H1 (cell line): ENCODE measurements around the gene MBD4. TPM values are rescaled to one million over a fixed set of nuclear protein-coding genes. Genes with fewer than 3 reads are reported as not detected.

ENCODE experiments used
- CREB1 ChIP-seq: IDR thresholded peaks from 2 replicates; pipeline ENCODE4 v1.6.1; 2012; ENCODE audit warnings: inconsistent platforms
- KDM1A ChIP-seq: fragments of 200-600, 300-600 bp; sonication (generic); IDR thresholded peaks from 2 replicates; pipeline ENCODE4 v1.7.1; 2016; ENCODE audit warnings: mild to moderate bottlenecking, low read length, borderline replicate concordance
- YY1 ChIP-seq: IDR thresholded peaks from 2 replicates; pipeline ENCODE4 v1.6.1; 2011; ENCODE audit warnings: low read depth, mild to moderate bottlenecking, low read length
- polyA plus RNA-seq, 7 experiments: library from polyadenylated mRNA; depleted of rRNA in 3 of 7; stranded (reverse) in 5 of 7; unstranded in 2 of 7; fragments of >200 nt in 5 of 7; fragments of 200-250 nt in 2 of 7; gene quantifications; 1 replicate in 5 of 7; 2 replicates in 1 of 7; 4 replicates in 1 of 7; pipeline versions ENCODE4 v1.2.1 to v1.2.3, GENCODE V29; 2011 to 2013; ENCODE audit warnings: missing spikeins in 2 of 7, mixed read lengths in 2 of 7
- total RNA-seq: library from RNA; stranded (reverse); fragmentation: NEBNext Ultra II Directional; extraction: Animal tissue kit (Norgen Biotek cat#: 25700); gene quantifications from 2 replicates; pipeline ENCODE4 v1.2.1, GENCODE V29; 2021

Gene MBD4
- total and polyA plus RNA-seq, 2 of the 8 experiments (the other 6 are each of a cell fraction or from before 2014, with no cell fraction given) = 11.2 to 35.8 TPM

GRCh38 chr3:129463716-129464115 is 24.0 kb upstream of the MBD4 start (continued):
- TF ChIP-seq CREB1 = no peak
- TF ChIP-seq KDM1A = no peak
- no peak for TF ChIP-seq YY1
